Measurements from ENCODE around the gene TLL2. TPM values are rescaled to one million over a fixed set of nuclear protein-coding genes. Genes with fewer than 3 reads are reported as not detected.

The TLL2 gene
- polyA plus RNA-seq, 3 donors = not detected

- TF ChIP-seq, protein P1, sequence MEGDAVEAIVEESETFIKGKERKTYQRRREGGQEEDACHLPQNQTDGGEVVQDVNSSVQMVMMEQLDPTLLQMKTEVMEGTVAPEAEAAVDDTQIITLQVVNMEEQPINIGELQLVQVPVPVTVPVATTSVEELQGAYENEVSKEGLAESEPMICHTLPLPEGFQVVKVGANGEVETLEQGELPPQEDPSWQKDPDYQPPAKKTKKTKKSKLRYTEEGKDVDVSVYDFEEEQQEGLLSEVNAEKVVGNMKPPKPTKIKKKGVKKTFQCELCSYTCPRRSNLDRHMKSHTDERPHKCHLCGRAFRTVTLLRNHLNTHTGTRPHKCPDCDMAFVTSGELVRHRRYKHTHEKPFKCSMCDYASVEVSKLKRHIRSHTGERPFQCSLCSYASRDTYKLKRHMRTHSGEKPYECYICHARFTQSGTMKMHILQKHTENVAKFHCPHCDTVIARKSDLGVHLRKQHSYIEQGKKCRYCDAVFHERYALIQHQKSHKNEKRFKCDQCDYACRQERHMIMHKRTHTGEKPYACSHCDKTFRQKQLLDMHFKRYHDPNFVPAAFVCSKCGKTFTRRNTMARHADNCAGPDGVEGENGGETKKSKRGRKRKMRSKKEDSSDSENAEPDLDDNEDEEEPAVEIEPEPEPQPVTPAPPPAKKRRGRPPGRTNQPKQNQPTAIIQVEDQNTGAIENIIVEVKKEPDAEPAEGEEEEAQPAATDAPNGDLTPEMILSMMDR (IDR thresholded peaks at IDR 0.05) = no peak
- Histone ChIP-seq H3K4me1 (ENCODE audit: control insufficient read depth in 1 of 2, insufficient read depth in 2 of 2, low read length in 2 of 2) (peaks cover 9 to 10% of the 10 kb centered on the region in 2 donors), H2AFZ (ENCODE audit: insufficient read depth, low read depth, low read length, poor library complexity, severe bottlenecking) (no peak overlapping the region), H3K79me2 (ENCODE audit: insufficient read depth, low read length) (no peaks in the 10 kb centered on the region), H3K4me2 (replicated peaks; ENCODE audit: extremely low read depth, low read length, poor library complexity, severe bottlenecking) (no peak overlapping the region), H3K4me3 (replicated peaks in 1 of 3; ENCODE audit: low read depth in 2 of 3, low read length in 3 of 3) (no peak overlapping the region), H3K9me3 (replicated peaks in 1 of 2; ENCODE audit: control insufficient read depth in 1 of 2, insufficient read depth in 1 of 2, low read length in 2 of 2) (no peaks in the 10 kb centered on the region), H3K36me3 (replicated peaks in 1 of 2; ENCODE audit: control insufficient read depth in 1 of 2, insufficient read depth in 2 of 2, low read length in 2 of 2) (no peaks in the 10 kb centered on the region), H3K27ac (ENCODE audit: low read depth in 1 of 2, low read length in 2 of 2) (no peak overlapping the region), H3K9ac (ENCODE audit: insufficient read depth, low read length, poor library complexity, severe bottlenecking) (no peak overlapping the region), H3K27me3 (ENCODE audit: control insufficient read depth in 2 of 2, insufficient read depth in 2 of 2, low read length in 2 of 2) (peaks cover 0 to 4% of the 10 kb centered on the region in 2 donors), H4K20me1 (ENCODE audit: insufficient read depth, low read length) (no peaks in the 10 kb centered on the region)
- no peaks in the 10 kb centered on the region for H3K36me3 Mint-ChIP-seq
- H3K4me1 Mint-ChIP-seq = peaks cover 9% of the 10 kb centered on the region
- no peak for DNase-seq
- peaks cover 0 to 2% (median 0%) of the 10 kb centered on the region in 7 donors for H3K9me3 Mint-ChIP-seq
- H3K4me3 Mint-ChIP-seq = no peak overlapping the region
- no peak overlapping the region for H3K27ac Mint-ChIP-seq
- intact Hi-C loops (cut with micrococcal nuclease) = no loop called here
- WGBS (ENCODE audit: insufficient coverage) = no CpG with 5 or more reads among the region's 2 CpGs
- peaks cover 17 to 37% (median 17%) of the 10 kb centered on the region in 3 donors for H3K27me3 Mint-ChIP-seq (ENCODE audit: low read depth in 3 of 3)
Measured at GRCh38 chr10:96427291-96427690, 86.4 kb downstream of the TLL2 start.

DNA sequence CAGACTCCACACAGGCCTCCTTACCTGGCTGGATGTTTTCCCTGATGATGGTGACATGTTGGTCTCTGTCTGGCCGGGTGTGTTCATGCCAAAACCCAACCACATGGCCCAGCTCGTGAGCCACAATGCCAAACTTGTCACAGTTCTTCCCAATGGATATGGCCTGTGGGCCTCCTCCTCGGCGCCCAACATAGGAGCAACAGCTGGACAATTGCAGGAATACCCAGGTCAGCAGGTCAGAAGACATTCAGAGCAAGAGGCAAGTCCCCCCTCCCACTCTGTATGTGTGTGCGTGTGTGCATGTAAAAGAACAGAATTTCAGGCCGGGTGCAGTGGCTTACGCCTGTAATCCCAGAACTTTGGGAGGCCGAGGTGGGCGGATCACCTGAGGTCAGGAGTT, 91.2 kb downstream of the TLL2 start:
- peaks cover 14% of the 10 kb centered on the region for H3K4me1 Mint-ChIP-seq
- 100% methylated on average over 3 of the region's 9 CpGs for WGBS (ENCODE audit: insufficient coverage)
- H3K27ac Mint-ChIP-seq = peak overlapping the region in 1 of 7 donors; percentile 73
- Histone ChIP-seq H3K4me1 (ENCODE audit: control insufficient read depth in 1 of 2, insufficient read depth in 2 of 2, low read length in 2 of 2) (peaks cover 10% of the 10 kb centered on the region in 2 donors), H3K27me3 (ENCODE audit: control insufficient read depth in 2 of 2, insufficient read depth in 2 of 2, low read length in 2 of 2) (peaks cover 0 to 2% of the 10 kb centered on the region in 2 donors), H3K4me2 (replicated peaks; ENCODE audit: extremely low read depth, low read length, poor library complexity, severe bottlenecking) (no peak overlapping the region), H3K9me3 (replicated peaks in 1 of 2; ENCODE audit: control insufficient read depth in 1 of 2, insufficient read depth in 1 of 2, low read length in 2 of 2) (no peaks in the 10 kb centered on the region), H3K27ac (ENCODE audit: low read depth in 1 of 2, low read length in 2 of 2) (no peak overlapping the region), H3K36me3 (replicated peaks in 1 of 2; ENCODE audit: control insufficient read depth in 1 of 2, insufficient read depth in 2 of 2, low read length in 2 of 2) (no peaks in the 10 kb centered on the region), H3K4me3 (replicated peaks in 1 of 3; ENCODE audit: low read depth in 2 of 3, low read length in 3 of 3) (no peak overlapping the region), H2AFZ (ENCODE audit: insufficient read depth, low read depth, low read length, poor library complexity, severe bottlenecking) (peak overlapping the region; percentile 3), H3K79me2 (ENCODE audit: insufficient read depth, low read length) (no peaks in the 10 kb centered on the region), H3K9ac (ENCODE audit: insufficient read depth, low read length, poor library complexity, severe bottlenecking) (no peak overlapping the region), H4K20me1 (ENCODE audit: insufficient read depth, low read length) (no peaks in the 10 kb centered on the region)
- H3K27me3 Mint-ChIP-seq (ENCODE audit: low read depth in 3 of 3) = peaks cover 7 to 19% (median 10%) of the 10 kb centered on the region in 3 donors
- no peak for DNase-seq
- intact Hi-C loops (cut with micrococcal nuclease) = no loop called here
- H3K36me3 Mint-ChIP-seq = no peaks in the 10 kb centered on the region
- TF ChIP-seq, protein P1 (IDR thresholded peaks at IDR 0.05) = no peak
- H3K9me3 Mint-ChIP-seq = no peaks in the 10 kb centered on the region
- no peak overlapping the region for H3K4me3 Mint-ChIP-seq
